ENCODE data around the gene TGFA.

Gene TGFA

DNA sequence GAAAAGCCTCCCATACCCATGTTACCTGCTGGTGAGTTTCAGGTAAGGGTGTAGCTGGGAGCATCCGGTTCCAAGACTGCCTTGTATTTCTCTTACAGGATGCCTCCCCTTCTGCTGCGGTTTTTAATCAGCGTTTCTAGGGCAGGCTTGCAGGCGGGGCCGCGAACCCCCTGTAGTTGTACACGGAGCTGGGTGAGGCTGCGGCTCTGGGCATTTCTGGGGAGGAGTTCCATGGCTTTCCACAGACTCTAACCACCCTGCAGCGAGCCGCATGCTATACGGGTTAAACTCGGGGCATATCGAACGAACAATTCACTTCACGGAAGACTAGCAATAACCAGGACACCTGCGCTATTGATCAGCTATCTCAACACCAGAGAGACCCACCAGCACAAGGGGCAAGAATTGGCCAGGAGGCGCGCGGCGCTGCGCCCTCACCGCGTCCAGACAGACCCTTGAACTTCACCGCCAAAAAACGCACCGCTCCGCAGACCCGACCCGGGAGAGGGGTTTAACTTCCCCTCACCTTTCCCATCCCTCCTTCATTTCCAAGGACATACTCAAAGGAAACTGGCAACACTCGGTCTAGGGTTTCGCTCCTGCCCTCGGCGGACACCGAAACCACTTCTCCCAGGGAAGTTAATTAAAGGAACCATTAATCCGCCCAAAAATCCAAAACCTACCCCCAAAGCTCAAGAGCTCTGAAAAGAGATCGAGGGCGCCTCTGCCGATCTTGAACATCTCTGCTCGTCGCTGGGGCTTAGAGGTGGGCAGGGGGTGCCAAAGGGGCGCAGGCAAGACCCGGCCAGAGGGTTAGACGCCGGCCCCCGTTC is 909 bp downstream of the TGFA start:
- no peak for DNase-seq (ENCODE audit: low read depth in 2 of 2)

DNA sequence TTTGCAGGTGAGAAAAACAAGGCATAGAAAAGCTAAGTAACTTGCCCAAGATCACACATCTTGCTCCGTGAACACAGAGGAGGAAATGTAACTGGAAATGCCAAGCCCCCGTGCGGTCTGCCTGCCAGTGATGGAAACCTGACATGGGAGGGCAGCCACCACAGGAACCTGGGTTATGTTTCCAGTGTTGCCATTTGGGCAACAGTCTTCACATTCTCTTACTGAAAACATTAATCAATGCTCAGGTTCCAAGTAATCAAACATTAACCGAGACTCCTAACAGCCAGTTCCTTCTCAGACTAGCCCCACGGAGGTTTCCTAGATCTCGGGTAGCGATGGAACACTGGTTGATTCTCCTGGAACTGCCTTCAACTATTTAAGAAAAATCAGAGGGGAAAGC is 2.5 kb downstream of the TGFA start:
- DNase-seq (ENCODE audit: low read depth in 2 of 2) = no peak

DNA sequence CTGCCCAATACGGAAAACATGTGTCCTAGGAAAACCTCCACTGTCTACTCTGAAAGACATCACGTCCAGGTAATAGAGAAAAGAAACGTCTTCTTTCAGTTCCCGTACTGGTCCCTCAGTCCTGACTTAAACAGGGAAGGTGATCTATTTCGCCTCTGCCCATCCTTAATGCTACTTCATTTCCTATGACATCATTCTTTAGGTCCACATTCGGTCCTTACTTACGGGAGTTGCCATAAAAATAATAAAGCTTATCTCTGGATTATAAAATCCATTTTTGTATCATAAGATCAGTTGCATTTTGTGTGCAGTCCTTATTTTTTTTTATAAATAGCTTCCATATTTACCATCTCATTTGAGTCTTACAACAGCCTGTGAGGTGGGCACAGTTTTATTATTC is 3.7 kb downstream of the TGFA start:
- DNase-seq (ENCODE audit: low read depth in 2 of 2) = no peak

DNA sequence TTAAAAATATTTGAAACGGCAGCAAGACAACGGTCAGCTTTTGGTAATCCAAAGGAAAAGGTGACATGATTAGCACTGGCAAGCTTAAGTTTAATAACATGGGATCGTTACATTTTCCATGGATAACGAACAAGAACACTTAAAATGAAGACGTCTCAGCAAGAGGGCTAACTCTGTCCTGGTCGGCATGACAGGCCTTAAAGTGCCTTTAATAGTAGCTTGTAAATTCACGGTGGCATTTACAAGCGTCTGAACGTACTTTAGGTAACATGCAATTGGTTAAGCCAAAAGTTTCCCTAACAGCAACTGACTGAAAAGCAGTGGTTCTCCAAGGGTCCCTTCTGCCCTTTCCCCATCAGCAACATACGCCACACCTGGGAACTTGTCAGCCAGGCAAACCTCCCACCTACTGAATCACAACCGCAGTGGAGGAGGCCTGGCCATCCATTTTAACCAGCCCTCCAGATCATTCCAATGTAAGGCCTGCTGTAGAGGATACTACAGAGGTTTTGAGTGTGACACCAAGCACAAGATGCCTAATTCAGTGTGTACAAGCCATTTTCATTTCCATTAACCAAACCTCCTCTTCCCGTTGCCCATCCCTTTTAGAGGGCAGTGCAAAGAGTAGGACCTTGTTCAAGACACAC is 4.4 kb downstream of the TGFA start:
- no peak for DNase-seq (ENCODE audit: low read depth in 2 of 2)

DNA sequence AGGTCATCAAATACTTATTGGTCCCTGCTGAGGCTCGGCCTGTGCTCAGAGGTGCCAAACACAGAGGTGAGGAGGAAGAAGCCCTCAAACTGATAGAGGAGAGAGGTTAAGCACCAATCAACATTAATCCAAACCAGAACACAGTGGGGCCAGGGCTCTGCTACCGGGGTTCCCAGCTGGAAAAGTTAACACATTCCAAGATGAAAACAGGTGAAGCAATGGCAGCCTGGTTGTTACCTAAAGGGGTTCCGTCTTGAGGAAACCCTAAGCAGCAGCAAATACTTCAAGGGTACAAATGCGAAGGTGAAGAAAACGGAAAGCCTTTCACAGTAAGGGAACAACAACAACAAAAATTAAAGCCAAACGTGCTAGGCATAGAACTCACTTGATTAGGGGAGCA is 5.4 kb downstream of the TGFA start:
- DNase-seq (ENCODE audit: low read depth in 2 of 2) = no peak

DNA sequence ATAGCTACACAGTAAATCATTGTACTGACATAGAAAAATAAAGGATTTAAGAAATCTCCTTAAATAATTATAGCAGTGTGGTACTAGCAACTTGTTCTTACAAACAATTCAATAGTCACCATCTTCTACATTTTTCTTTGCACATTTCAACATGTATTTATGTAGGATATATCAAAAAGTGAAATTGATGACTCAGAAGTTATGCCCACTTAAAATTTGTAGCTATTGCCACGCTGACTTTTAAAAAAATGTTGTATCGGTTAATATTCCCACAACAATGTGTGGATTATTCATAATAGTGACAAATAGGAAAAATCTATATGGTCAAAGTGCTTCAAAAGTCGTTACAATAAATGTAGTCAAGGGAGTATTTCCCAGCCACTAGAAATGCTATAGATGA is 6.7 kb downstream of the TGFA start:
- no peak for DNase-seq (ENCODE audit: low read depth in 2 of 2)

DNA sequence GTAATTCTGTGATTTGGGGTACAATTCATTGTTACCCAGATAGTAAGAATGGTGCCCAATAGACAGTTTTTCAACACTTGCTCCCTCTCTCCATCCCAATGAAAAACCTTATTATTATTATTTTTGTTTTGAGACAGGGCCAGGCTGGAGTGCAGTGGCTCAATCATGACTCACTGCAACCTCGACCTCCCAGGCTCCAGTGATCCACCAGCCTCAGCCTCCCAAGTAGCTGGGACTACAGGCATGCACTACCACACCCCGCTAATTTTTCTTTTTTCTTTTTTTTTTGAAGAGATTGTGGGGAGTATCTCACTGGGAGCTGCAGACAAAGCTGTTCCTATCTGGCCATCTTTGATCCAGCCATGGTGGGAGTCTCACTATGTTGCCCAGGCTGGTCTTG is 7.2 kb downstream of the TGFA start:
- no peak for DNase-seq (ENCODE audit: low read depth in 2 of 2)

DNA sequence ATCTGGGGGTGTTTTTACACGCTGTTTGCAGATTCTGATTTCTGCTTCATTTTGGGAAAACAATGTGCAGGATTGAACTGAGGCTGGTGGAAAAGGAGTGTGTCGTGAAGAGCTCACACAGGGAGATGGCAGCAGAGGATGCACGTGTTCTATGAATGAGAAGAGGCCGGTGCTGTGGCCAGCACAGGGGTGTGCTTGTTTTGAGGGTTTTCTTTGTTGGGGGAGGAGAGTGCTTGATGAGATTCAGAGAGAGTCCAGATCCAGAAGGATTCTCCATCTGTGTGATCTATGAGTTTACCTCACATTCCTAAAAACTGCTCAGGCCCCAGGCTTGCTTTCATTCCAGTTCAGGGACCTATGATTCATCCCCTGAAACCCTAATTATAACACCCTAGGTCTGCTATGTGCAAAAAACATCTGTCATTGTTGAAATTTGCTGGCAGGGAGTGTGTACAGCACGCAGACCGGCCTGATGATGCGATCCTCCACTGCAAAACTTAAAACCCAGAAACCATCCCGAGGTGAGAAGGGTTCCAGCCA is 12.1 kb downstream of the TGFA start:
- DNase-seq (ENCODE audit: low read depth in 2 of 2) = no peak

DNA sequence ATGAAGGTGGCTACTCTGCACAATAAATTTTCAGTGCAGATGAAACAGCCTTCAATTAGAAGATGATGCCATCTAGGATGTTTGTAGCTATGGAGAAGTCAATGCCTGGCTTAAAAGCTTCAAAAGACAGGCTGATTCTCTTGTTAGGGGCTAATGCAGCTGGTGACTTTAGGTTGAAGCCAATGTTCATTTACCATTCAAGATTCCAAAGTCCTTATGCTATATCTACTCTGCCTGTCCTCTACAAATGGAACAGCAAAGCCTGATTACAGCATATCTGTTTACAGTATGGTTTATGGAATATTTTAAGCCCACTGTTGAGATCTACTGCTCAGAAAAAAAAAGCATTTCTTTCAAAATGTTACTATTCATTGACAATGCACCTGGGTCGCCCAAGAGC is 15.8 kb downstream of the TGFA start:
- DNase-seq (ENCODE audit: low read depth in 2 of 2) = no peak

DNA sequence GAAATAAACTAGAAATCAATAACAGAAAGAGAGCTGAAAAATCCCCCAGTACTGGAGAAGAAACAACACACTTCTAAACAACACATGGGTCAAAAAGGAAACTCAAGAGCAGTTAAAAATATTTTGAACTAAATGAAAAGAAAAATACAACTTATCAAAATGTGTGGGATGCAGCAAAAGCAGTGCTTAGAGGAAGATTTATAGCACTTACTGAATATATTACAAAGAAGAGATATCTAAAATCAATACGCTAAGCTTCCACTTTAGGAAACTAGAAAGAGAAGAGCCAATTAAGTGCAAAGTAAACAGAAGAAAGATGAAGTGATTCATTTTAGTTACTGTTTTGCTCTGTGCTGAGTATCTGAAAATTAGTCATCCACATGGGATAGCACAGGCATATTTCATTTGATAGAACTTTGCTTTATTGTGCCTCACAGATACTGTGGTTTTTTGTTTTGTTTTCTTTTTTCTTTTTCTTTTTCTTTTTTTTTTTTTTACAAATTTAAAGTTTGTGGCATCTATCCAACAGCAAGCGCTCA is 17.0 kb downstream of the TGFA start:
- no peak for DNase-seq (ENCODE audit: low read depth in 2 of 2)

DNA sequence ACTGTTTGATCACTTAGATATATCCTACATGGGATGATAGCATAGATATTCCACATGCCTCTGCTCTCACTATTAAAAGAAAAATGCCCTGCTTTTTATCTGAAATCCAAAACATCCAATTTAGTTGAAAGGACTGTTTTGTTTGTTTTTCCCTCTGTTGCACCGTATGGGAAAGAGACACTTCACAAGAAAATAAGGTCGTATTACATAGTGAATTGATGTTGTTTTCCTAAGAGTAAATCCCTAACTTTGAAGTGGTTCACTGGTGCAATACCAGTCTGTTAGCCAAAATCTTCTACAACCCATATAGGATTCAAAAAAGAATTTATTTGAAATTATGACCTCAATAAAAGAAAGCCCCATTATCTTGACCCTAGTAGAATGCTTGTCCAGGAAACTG is 18.1 kb downstream of the TGFA start:
- DNase-seq (ENCODE audit: low read depth in 2 of 2) = no peak

DNA sequence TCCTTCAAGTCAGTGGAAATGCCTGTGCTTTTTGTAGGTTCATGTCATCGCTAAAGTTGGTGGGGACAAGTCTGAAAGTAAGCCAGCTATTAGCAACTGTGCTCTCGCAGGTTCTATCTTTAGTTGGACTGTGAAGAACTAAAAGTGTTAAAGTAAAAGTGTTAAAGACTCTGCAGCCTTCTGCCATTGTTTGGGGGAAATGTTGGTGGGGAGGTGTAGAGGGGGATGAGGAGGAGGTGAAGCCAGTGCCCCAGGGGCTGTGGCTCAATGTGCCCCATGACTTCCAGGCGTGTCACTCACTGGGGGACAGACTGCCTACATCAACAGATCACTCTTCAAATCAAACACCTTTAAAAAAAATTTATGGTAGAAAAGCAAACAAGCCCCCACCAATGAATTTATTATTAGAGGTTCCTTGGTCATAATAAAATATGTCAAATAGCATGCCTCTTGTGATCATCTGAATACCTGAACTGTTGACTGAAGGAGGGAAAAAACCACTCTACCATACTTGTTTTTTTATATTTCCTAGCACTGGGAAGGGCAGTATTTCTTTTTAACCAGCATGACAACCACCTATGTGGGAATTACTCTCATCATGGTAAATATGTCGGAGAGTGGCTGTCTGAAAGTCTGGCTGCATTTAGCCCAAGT is 19.3 kb downstream of the TGFA start:
- DNase-seq (ENCODE audit: low read depth in 2 of 2) = no peak

DNA sequence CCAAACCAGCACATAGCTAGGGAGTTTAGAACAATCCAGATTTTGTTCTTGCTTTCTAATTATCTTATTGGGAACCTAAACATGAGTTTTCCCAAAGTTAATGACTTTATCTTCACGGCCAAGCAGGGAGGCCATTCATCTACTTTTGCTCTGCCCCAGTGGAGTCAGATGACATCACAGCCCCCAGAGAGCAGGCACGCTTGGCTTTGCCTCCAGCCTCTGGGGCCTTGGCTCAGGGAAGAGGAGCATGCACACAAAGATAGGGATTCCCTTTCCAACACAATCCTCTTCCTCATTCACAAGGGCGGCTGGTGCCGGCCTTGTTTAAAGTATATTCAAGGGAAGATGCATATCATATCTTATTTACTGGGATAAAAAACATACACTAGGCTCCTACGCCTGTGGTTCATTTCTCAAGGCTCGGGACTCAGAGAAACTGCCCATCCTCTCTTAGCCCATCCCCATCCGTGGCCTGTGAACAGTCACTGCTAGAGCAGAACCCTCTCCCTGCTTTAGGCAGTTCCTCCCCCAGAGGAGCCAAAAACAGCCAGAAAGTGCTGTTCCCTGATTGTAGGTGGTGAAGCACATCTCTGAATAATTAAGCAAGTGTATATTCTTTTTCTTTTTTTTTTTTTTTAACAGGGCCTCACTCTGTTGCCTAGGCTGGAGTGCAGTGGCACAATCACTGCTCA is 21.2 kb downstream of the TGFA start:
- no peak for DNase-seq (ENCODE audit: low read depth in 2 of 2)

DNA sequence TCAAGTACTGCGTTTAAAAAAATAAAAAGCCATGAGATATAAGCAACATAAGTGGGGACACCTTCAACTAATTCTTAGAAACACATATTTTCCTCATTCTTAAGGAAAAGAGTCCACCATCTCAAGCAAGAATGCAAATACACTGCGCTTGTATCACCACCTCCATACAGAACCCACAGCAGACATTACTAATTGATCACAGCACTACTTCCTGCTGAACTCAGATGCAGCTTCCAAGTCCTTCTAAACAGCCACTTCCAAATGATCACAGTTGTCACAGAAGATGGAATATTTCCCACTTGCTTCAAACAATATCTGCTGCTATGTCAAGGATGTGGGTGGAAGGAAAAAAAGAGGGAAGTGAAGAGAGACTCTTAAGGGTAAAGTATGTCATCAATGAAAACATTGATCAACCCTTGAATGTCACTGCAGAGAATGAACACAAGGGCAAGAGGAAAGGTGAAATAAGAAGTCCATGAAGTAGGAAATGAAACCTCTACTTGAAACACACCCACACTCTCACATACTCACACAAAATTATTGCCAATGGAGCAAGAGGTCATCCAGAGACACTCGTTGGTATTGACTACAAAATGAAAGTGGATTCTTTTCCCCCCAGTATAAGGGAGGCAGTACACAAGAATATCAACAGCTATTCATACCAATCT is 22.1 kb downstream of the TGFA start:
- no peak for DNase-seq (ENCODE audit: low read depth in 2 of 2)

DNA sequence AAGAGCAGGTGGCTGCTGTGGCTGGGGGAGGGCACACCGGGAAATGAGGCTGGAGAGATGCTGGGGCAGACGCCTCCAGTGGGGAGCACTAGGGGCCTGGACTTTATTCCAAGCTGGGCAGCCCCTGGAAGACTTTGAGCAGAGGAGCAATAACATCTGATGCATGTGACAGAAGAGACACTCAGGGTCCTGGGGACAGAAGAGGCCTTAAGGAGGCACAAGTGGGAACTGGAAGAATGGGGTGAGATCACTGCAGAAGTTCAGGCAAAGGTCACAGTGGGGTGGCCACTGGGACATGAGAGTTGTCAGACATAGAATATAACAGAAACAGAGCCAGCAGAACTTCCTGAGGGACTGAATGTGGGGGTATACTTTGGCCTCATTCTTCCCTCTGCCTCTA is 24.0 kb downstream of the TGFA start:
- no peak for DNase-seq (ENCODE audit: low read depth in 2 of 2)

DNA sequence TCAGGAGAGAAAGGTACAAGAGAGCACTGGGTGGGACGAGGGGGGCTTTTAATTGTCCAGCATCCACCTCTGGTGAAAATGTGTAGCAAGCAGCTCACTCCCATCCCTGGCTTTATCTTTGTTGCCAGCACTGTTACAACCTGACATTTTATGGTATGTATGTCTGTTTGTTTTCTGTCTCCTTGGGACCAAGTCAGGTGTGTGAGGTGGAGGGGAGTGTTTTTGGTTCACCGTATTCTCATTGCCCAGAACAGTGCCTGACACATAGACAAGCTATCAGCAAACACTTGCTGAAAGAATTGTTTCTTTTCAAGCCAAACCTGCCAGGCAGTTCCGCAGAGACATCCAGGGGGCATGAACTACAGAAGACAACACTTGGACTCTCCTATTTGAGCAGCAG is 24.7 kb downstream of the TGFA start:
- no peak for DNase-seq (ENCODE audit: low read depth in 2 of 2)

DNA sequence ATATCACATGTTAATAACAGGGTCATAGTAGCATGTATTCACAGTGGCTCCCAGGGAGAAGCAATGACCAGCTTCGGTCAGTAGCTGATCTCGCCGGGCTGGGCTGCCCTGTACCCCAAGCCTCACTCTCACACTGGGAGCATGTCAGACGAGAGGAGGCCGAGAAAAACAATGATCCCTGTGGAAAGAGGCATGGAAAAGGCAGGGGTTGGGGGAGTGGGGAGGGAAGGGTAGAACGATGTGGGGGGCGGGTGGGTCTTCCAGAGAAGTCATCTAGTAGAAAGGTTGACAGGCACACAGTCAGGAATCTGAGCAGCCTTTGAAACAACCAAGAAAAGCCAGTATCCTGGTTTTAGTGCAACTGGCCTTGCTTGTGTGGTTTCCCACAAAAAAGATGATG is 25.4 kb downstream of the TGFA start:
- no peak for DNase-seq (ENCODE audit: low read depth in 2 of 2)

DNA sequence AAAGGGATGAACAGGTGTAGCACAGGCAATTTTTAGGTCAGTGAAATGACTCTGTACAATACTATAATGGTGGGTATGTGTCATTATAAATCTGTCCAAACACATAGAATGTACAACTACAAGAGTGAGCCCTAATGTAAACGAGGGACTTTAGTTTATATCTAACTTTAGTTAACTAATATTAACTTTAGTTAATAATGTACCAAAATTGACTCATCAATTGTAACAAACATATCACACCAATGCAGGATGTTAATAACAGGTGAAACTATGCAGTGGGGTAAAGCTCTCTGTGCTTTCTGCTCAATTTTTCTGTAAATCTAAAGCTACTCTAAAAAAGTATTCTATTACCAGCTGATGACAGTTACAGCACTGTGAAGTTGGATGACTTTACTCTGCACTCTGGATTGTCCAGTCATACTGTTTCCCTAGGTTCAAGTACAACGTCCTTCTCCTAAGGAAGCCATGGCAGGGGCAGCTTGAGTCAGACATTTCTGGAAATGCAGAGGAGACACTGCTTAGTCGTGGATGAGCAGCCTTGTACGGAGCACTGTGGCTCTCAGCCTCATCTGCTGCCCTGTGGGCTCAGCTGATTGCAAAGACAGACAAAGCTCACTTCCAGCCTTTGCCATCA is 26.1 kb downstream of the TGFA start:
- no peak for DNase-seq (ENCODE audit: low read depth in 2 of 2)

DNA sequence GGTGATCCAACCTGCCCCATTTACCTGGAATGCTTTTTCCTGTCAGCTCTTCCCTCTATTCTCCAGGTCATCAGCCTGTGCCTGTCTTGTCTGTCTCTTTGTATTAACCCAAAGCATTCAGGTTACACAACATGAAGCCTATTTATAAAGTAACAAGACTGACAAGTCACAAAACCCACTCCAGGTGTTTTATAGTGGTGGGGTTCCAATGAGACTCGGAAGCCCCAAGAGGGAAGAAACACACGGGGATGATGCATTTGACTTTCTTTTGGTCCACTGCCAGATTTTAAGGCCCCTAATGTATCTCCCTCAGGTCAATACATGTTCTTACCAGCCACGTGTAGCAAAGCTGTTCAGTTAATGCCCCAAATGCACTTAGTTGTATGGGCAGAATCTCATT is 27.5 kb downstream of the TGFA start:
- DNase-seq (ENCODE audit: low read depth in 2 of 2) = no peak

DNA sequence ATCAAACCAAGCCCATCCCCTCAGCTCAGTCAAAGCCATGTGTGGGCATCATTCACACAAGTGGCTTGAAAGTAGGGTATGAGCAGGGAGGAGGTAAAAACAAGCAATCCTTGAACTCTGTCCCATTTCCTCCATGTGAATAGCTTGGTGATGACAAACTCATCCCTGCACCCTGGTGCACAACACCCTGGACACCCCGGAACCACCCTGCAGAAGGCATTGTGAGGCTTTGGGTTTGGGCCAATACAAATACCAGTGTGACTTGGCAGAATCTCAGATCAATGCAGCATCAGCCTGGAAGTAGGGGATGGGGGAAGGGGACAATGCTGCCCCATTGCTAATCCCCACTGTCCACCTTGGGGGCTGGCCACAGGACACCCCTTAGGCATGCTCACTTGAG is 28.6 kb downstream of the TGFA start:
- no peak for DNase-seq (ENCODE audit: low read depth in 2 of 2)
